ENCODE data around the gene USP25.

GRCh38 chr21:15804247-15805005, 74.6 kb downstream of the USP25 start:
- TF ChIP-seq CTCF (IDR thresholded peaks at IDR 0.05; ENCODE audit: poor library complexity) (no peak), EZH2 (IDR thresholded peaks at IDR 0.05; ENCODE audit: borderline replicate concordance) (no peak), EZH2phosphoT487 (IDR thresholded peaks at IDR 0.05; ENCODE audit: low read depth, severe bottlenecking, unreplicated experiment) (no peak)

All from hepatocyte (in vitro differentiated cells).